GM21526 (cell line): ENCODE results near the gene RIN3.
A peak's percentile ranks its signal among the peaks of the same experiment; 100 is the strongest.
"Not testable (repeated sequence)": the region's sequence is repeated elsewhere in the genome, so short reads cannot be mapped to it uniquely, and the experiment has no call there.

Experiments used
- ATAC-seq: cut with Tn5 transposase; IDR thresholded peaks from one replicate; pipeline ENCODE4 v1.9.1; 2021; ENCODE audit warnings: moderate library complexity; ENCODE audit not compliant: unreplicated experiment, low FRiP score

Gene RIN3

GRCh38 chr14:92701826-92702225, 188.2 kb downstream of the RIN3 start:
- no peak for ATAC-seq

GRCh38 chr14:92702441-92702918, 188.9 kb downstream of the RIN3 start:
- ATAC-seq = no peak

- no peak for ATAC-seq
Measured at GRCh38 chr14:92703516-92703915, 189.9 kb downstream of the RIN3 start.

- peak; percentile 86 for ATAC-seq
Measured at GRCh38 chr14:92704036-92704804, 190.6 kb downstream of the RIN3 start.

- ATAC-seq = no peak
Measured at GRCh38 chr14:92704821-92705220, 191.2 kb downstream of the RIN3 start.

- no peak for ATAC-seq
Measured at GRCh38 chr14:92706386-92706785, 192.8 kb downstream of the RIN3 start.

GRCh38 chr14:92709340-92710000, 195.9 kb downstream of the RIN3 start:
- no peak for ATAC-seq

GRCh38 chr14:92710001-92710341, 196.4 kb downstream of the RIN3 start:
- no peak for ATAC-seq

- no peak for ATAC-seq
Measured at GRCh38 chr14:92711976-92712653, 198.5 kb downstream of the RIN3 start.

GRCh38 chr14:92712654-92713051, 199.1 kb downstream of the RIN3 start:
- ATAC-seq = no peak

GRCh38 chr14:92714739-92715307, 201.2 kb downstream of the RIN3 start:
- ATAC-seq = not testable (repeated sequence)

- ATAC-seq = no peak
Measured at GRCh38 chr14:92716131-92716530, 202.6 kb downstream of the RIN3 start.

- no peak for ATAC-seq
Measured at GRCh38 chr14:92717571-92718042, 204.0 kb downstream of the RIN3 start.

- ATAC-seq = no peak
Measured at GRCh38 chr14:92718664-92719063, 205.1 kb downstream of the RIN3 start.

GRCh38 chr14:92719421-92719820, 205.8 kb downstream of the RIN3 start:
- ATAC-seq = no peak

- no peak for ATAC-seq
Measured at GRCh38 chr14:92719890-92720323, 206.3 kb downstream of the RIN3 start.

GRCh38 chr14:92724516-92725340, 211.1 kb downstream of the RIN3 start:
- no peak for ATAC-seq

GRCh38 chr14:92726135-92726932, 212.8 kb downstream of the RIN3 start:
- ATAC-seq = no peak

- no peak for ATAC-seq
Measured at GRCh38 chr14:92726933-92727262, 213.3 kb downstream of the RIN3 start.
